Fibroblast of pulmonary artery (primary cell): Measurements from ENCODE around the gene PIK3R6.

ENCODE experiments used
- DNase-seq: peaks from one replicate; pipeline ENCODE4 v3.0.0-alpha.2; 2010; ENCODE audit warnings: low read depth
- H3K4me3 ChIP-seq: replicated peaks from 2 replicates; pipeline ENCODE4 v1.5.1; 2011; ENCODE audit warnings: low read depth, mild to moderate bottlenecking, control low read depth, low read length, moderate library complexity
- CTCF ChIP-seq: IDR thresholded peaks from 2 replicates; pipeline ENCODE4 v1.5.1; 2011; ENCODE audit warnings: mild to moderate bottlenecking, control low read depth, low read length, inconsistent platforms; ENCODE audit errors: missing control alignments

PIK3R6 gene

GRCh38 chr17:8838551-8839095, 28.9 kb downstream of the PIK3R6 start:
- DNase-seq = no peak
- no peak for TF ChIP-seq CTCF
- H3K4me3 ChIP-seq = no peak overlapping the region

GRCh38 chr17:8837563-8838075, 29.9 kb downstream of the PIK3R6 start:
- no peak for TF ChIP-seq CTCF
- no peak overlapping the region for H3K4me3 ChIP-seq
- DNase-seq = peak; percentile 11

DNA sequence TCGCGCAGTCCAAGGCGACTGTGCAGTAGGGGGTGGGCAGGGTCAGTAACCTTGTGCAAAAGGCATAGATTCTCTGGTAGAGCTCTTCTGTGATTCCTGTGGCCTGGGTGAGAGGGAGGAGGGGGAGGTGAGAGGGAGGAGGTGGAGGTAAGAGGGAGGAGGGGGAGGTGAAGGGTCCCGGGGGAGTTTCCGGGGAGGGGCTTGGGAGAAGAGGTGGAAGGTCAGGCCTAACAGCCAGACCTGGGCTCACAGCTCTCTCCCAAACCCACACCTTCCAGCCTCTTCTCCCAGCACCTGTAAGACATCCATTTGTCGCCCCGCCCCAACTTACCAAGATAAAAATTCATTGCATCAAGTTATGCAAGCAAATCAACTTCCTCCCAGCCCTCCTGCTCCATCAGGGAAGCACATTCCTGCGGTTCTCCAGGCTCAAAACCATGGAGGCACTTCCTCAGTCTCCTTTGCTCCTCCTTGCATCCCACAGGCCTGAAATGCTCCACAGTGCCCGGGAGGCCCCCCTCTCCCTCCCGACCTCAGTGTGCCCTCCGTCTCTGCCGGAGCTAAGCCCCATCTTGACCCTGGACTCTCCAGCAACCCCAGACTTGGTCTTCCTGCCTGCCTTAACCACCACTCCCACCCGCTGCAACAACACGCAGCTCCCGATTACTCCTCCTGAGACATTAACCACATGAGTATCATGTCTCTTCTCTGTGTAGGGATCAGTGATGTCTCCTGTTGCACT, 30.5 kb downstream of the PIK3R6 start:
- TF ChIP-seq CTCF = no peak
- no peak for DNase-seq
- H3K4me3 ChIP-seq = no peak overlapping the region

DNA sequence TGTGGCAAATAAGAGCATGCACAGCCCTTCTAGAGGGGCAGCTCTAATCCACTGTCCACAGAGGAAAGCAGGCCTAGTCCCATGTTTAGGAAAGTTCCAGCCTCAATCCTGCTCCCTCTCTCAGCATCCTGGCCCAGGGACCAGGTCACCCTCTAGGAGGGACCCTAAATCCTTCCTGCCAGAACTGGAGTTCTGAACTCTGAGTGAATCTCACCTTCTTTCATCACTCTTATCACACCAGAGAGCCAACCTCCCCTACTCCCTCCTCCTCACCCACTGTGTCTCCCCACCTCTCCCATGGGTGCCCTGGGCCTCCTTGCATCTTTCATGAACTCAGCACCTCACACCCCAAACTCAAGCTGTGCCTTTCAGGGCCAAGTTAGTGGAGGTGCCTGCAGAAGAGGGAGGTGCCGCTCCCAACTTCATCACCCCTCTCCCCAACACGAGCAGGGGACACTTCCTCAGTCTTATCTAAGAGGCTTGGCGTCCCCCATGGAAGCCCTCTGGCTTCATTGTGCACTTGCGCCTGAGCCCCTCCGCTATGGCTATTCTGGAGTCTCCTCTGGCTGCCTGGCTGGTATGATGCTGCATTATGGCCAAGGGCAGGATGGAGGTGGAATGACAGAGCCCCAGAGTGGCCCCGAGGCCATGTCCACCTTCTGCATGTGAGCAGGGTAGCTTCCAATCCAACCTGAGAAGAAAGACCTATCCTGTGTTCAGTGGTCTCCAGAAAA, 31.7 kb downstream of the PIK3R6 start:
- H3K4me3 ChIP-seq = no peak overlapping the region
- no peak for DNase-seq
- no peak for TF ChIP-seq CTCF

- DNase-seq = no peak
- H3K4me3 ChIP-seq = no peak overlapping the region
- no peak for TF ChIP-seq CTCF
Observed at GRCh38 chr17:8835106-8835505, 32.4 kb downstream of the PIK3R6 start.

DNA sequence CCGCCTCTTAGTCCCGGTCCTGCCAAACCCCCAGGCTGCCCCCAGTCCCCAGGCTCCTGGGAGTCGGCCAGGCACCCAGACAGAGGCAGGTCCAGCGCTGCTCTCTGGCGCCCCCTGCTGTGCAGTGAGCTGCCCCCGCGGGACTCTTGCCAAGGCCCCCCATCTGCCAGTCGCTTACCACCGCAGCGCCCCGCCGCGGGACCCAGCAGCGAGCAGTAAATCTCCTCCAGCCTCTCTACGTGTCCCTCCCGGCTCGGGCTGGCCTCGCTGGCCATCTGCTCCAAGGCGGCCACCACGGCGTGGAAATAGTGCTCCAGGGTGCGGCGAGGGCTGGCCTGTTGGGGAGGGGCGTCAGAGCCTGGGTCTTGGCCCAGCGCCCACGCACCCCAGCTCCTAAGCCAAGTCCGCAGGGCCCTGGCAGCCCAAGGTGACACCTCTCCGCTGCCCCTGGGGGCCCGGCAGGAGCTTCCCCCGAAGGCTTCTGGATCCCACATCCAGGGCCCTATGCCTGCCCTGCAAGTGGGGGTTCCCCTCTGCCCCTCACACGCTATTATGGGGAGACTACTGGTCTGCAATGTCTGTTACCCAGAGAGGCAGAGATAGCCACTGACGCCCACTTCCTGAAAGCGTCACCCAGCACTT, 34.6 kb downstream of the PIK3R6 start:
- peak; percentile 10 for TF ChIP-seq CTCF
- no peak for DNase-seq

More for the DNA sequence above, 34.6 kb downstream of the PIK3R6 start:
- no peak overlapping the region for H3K4me3 ChIP-seq
